ENCODE data around the gene MPDZ.

- TF ChIP-seq POLR2AphosphoS5 (IDR thresholded peaks at IDR 0.05; ENCODE audit: low read depth, low read length) (no peak), POLR2A (IDR thresholded peaks at IDR 0.05; ENCODE audit: low read depth, low read length) (no peak), TAF1 (IDR thresholded peaks at IDR 0.05; ENCODE audit: borderline replicate concordance, low read depth, low read length) (no peak)
Observed at GRCh38 chr9:13291718-13292117, 12.2 kb upstream of the MPDZ start.
